ENCODE data around the gene SAMD15.

DNA sequence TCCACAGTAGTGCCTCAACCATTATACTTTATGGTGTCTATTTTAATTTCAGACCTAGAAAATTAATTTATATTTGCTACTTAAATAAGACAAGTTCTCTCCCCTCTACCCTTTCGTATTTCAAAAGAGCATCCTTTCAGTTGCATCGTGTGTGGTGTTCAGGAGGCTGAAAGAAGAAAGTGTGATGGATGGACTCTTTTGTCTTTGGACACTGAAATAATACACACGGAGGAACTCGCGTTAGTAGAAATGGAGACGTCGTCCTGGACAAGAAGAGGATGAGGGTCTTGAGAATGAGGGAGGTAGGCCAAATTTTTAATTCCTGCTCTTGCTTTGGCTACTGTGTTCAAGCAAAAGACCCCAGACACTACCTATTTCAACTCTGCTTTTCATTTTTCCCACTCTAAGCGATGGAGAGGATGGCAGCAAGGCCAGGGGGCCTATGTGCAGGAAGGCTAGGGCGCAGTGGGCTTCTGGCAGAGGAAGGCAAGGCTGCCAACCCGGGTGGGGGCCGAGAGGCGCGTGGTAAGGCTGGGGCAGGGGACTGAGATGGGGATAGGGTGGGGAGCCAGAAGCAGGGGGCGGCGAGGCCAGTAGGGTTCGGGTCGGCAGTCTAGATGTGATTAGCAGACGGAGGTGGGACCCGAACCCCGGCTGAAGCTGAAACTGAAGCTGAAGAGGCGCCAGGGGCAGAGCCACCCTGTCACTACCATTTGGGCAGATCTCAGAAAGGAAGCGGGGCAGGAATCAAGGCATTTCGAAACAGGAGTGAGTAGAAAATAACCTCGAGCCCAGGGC, 1.0 kb upstream of the SAMD15 start:
- TF ChIP-seq ZBTB21 (tag by site-specific recombination; IDR thresholded peaks at IDR 0.05) (no peak), ZNF747 (tag by site-specific recombination; IDR thresholded peaks at IDR 0.05) (no peak), SETDB1 (IDR thresholded peaks at IDR 0.05; ENCODE audit: insufficient read length, low read length) (no peak), ZNF174 (tag by site-specific recombination; IDR thresholded peaks at IDR 0.05) (no peak)
- TF ChIP-seq, protein P1, sequence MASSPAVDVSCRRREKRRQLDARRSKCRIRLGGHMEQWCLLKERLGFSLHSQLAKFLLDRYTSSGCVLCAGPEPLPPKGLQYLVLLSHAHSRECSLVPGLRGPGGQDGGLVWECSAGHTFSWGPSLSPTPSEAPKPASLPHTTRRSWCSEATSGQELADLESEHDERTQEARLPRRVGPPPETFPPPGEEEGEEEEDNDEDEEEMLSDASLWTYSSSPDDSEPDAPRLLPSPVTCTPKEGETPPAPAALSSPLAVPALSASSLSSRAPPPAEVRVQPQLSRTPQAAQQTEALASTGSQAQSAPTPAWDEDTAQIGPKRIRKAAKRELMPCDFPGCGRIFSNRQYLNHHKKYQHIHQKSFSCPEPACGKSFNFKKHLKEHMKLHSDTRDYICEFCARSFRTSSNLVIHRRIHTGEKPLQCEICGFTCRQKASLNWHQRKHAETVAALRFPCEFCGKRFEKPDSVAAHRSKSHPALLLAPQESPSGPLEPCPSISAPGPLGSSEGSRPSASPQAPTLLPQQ (tag by site-specific recombination; IDR thresholded peaks at IDR 0.05): no peak; the same call in 1 of the 2 replicates
- TF ChIP-seq, protein P2, sequence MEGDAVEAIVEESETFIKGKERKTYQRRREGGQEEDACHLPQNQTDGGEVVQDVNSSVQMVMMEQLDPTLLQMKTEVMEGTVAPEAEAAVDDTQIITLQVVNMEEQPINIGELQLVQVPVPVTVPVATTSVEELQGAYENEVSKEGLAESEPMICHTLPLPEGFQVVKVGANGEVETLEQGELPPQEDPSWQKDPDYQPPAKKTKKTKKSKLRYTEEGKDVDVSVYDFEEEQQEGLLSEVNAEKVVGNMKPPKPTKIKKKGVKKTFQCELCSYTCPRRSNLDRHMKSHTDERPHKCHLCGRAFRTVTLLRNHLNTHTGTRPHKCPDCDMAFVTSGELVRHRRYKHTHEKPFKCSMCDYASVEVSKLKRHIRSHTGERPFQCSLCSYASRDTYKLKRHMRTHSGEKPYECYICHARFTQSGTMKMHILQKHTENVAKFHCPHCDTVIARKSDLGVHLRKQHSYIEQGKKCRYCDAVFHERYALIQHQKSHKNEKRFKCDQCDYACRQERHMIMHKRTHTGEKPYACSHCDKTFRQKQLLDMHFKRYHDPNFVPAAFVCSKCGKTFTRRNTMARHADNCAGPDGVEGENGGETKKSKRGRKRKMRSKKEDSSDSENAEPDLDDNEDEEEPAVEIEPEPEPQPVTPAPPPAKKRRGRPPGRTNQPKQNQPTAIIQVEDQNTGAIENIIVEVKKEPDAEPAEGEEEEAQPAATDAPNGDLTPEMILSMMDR (tag by site-specific recombination; IDR thresholded peaks at IDR 0.05): no peak

All from HEK293 (cell line).